GM23338 (cell line): ENCODE results near the gene NEU3. TPM values are rescaled to one million over a fixed set of nuclear protein-coding genes. Genes with fewer than 3 reads are reported as not detected.

Experiments
- ATAC-seq: fragments of 200-7000 bp; cut with Tn5 transposase; 3 replicates; pipeline ENCODE4 v1.9.1; 2020
- DNase-seq: peaks from one replicate; pipeline ENCODE4 v3.0.0-alpha.2; 2015; ENCODE audit warnings: low spot score
- H2AFZ ChIP-seq: fragments of 200-600 bp; sonication (generic); 2 replicates; pipeline ENCODE4 v1.8.0; 2016; ENCODE audit warnings: antibody characterized with exemption, mild to moderate bottlenecking, moderate library complexity
- H3F3A ChIP-seq: fragments of 200-600 bp; sonication (generic); replicated peaks from 2 replicates; pipeline ENCODE4 v1.8.0; 2017; ENCODE audit warnings: antibody characterized with exemption, mixed run types, low read depth
- H3K27ac ChIP-seq: fragments of 200-600 bp; sonication (generic); 2 replicates; pipeline ENCODE4 v1.6.1; 2016; ENCODE audit warnings: low read depth
- H3K27me3 ChIP-seq: fragments of 200-600 bp; sonication (generic); 2 replicates; pipeline ENCODE4 v1.8.0; 2016; ENCODE audit warnings: mild to moderate bottlenecking, mixed run types, moderate library complexity; ENCODE audit not compliant: insufficient read depth
- H3K36me3 ChIP-seq: fragments of 200-600 bp; sonication (generic); 2 replicates; pipeline ENCODE4 v1.8.0; 2016; ENCODE audit warnings: mild to moderate bottlenecking; ENCODE audit not compliant: insufficient read depth
- H3K4me1 ChIP-seq: fragments of 200-600 bp; sonication (generic); 2 replicates; pipeline ENCODE4 v1.8.0; 2016; ENCODE audit warnings: mild to moderate bottlenecking, moderate library complexity; ENCODE audit not compliant: insufficient read depth
- H3K4me2 ChIP-seq: fragments of 200-600 bp; sonication (generic); 2 replicates; pipeline ENCODE4 v1.7.1; 2017; ENCODE audit warnings: mixed run types
- H3K4me3 ChIP-seq: fragments of 200-600 bp; sonication (generic); 2 replicates; pipeline ENCODE4 v1.6.1; 2016; ENCODE audit warnings: mixed run types
- H3K79me2 ChIP-seq: fragments of 200-600 bp; sonication (generic); replicated peaks from 2 replicates; pipeline ENCODE4 v1.8.0; 2017; ENCODE audit warnings: mild to moderate bottlenecking; ENCODE audit not compliant: insufficient read depth
- H3K9me2 ChIP-seq: fragments of 200-600 bp; sonication (generic); 2 replicates; pipeline ENCODE4 v1.8.0; 2017; ENCODE audit not compliant: insufficient read depth
- H4K20me1 ChIP-seq: fragments of 200-600 bp; sonication (generic); replicated peaks from 2 replicates; pipeline ENCODE4 v1.8.0; 2017; ENCODE audit warnings: mild to moderate bottlenecking; ENCODE audit not compliant: insufficient read depth
- H3K27ac Mint-ChIP-seq: 2 replicates; pipeline ENCODE4 v1.8.0; 2020; ENCODE audit warnings: inconsistent platforms, mild to moderate bottlenecking, moderate library complexity, mixed read lengths
- H3K27me3 Mint-ChIP-seq: 3 replicates; pipeline ENCODE4 v1.8.0; 2022; ENCODE audit warnings: low read depth, mild to moderate bottlenecking, moderate library complexity, mixed read lengths, inconsistent platforms; ENCODE audit not compliant: insufficient read depth, poor library complexity
- H3K36me3 Mint-ChIP-seq: 3 replicates; pipeline ENCODE4 v1.8.0; 2021; ENCODE audit warnings: low read depth, mild to moderate bottlenecking, inconsistent platforms, moderate library complexity, mixed read lengths
- H3K4me1 Mint-ChIP-seq: 3 replicates; pipeline ENCODE4 v1.8.0; 2020; ENCODE audit warnings: mild to moderate bottlenecking, inconsistent platforms, mixed read lengths
- H3K4me3 Mint-ChIP-seq: 3 replicates; pipeline ENCODE4 v1.8.0; 2021; ENCODE audit warnings: moderate library complexity, mild to moderate bottlenecking, inconsistent platforms, mixed read lengths
- H3K9me3 Mint-ChIP-seq: 3 replicates; pipeline ENCODE4 v1.8.0; 2020; ENCODE audit warnings: moderate library complexity, mild to moderate bottlenecking, inconsistent platforms, mixed read lengths
- CREB1 ChIP-seq: fragments of 250-450 bp; sonication (Bioruptor Pico); IDR thresholded peaks from 2 replicates; pipeline ENCODE4 v1.5.0; 2020; ENCODE audit warnings: low read depth, mild to moderate bottlenecking, moderate library complexity
- EZH2phosphoT487 ChIP-seq: fragments of 200-600 bp; sonication (generic); IDR thresholded peaks from one replicate; pipeline ENCODE4 v1.8.1; 2018; ENCODE audit warnings: antibody characterized with exemption; ENCODE audit not compliant: unreplicated experiment
- JUNB ChIP-seq: IDR thresholded peaks from one replicate; pipeline ENCODE4 v1.6.1; 2016; ENCODE audit warnings: antibody characterized with exemption; ENCODE audit not compliant: unreplicated experiment
- NANOG ChIP-seq: IDR thresholded peaks from 2 replicates; pipeline ENCODE4 v1.6.1; 2016; ENCODE audit warnings: antibody characterized with exemption, borderline replicate concordance
- POLR2AphosphoS5 ChIP-seq: IDR thresholded peaks from 2 replicates; pipeline ENCODE4 v1.6.1; 2016; ENCODE audit warnings: antibody characterized with exemption, low read depth
- ZNF114 ChIP-seq: fragments of 250-450 bp; sonication (Bioruptor Pico); IDR thresholded peaks from 2 replicates; pipeline ENCODE4 v1.5.0; 2020; ENCODE audit warnings: mild to moderate bottlenecking, moderate library complexity
- ZNF331 ChIP-seq: fragments of 250-450 bp; sonication (Bioruptor Pico); IDR thresholded peaks from 2 replicates; pipeline ENCODE4 v1.5.0; 2020; ENCODE audit warnings: low read depth, mild to moderate bottlenecking, moderate library complexity
- polyA plus RNA-seq: library from polyadenylated mRNA; unstranded; fragments of >200 nt; fragmentation: Nextera tagmentation; extraction: Ambion mirVana; gene quantifications from 2 replicates; pipeline ENCODE4 v1.2.1, GENCODE V29; 2016
- total RNA-seq: library from RNA; depleted of rRNA; stranded (reverse); fragments of >200 nt; shearing (Covaris generic); gene quantifications from 2 replicates; pipeline ENCODE4 v1.2.3, GENCODE V29; 2014
- TF ChIP-seq, protein P1 (sequence below): IDR thresholded peaks from 2 replicates; pipeline ENCODE4 v1.6.1; 2016; ENCODE audit warnings: antibody characterized with exemption
- TF ChIP-seq, protein P2 (sequence below), 2 experiments: fragments of 200-600 bp in 1 of 2; sonication (generic) in 1 of 2; conservative IDR thresholded peaks; 2 replicates each; pipeline versions ENCODE4 v1.5.1 to v1.6.1; 2016 to 2017; ENCODE audit warnings: antibody characterized with exemption in 2 of 2, low read depth in 2 of 2, mild to moderate bottlenecking in 2 of 2, moderate library complexity in 1 of 2
- TF ChIP-seq, protein P3 (sequence below): IDR thresholded peaks from one replicate; pipeline ENCODE4 v1.6.1; 2018; ENCODE audit warnings: antibody characterized with exemption; ENCODE audit not compliant: unreplicated experiment

Gene NEU3
- total and polyA plus RNA-seq, 2 experiments from 2014 or later: 2.8 to 25.9 TPM

DNA sequence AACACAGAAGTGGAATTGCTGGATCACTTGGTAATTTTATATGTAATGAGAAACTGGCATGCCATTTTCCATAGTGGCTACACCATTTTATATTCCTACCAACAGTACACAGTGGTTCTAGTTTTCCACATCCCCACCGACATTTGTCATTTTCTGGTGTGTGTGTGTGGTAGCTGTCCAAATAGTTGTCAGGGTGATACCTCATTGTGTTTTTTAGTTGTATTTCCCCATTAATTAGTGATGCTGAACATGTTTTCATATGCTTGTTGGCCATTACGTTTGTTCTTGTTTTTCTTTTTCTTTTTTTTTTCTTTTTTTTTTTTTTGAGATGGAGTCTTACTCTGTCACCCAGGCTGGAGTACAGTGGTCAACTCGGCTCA, 12.2 kb downstream of the NEU3 start:
- ATAC-seq: no peak

More for the DNA sequence above, 12.2 kb downstream of the NEU3 start:
- DNase-seq: no peak
- no peak overlapping the region for H3K4me2 ChIP-seq
- Mint-ChIP-seq H3K9me3 (no peaks in the 10 kb centered on the region), H3K27ac (no peak overlapping the region), H3K36me3 (peaks cover 12% of the 10 kb centered on the region), H3K4me1 (no peaks in the 10 kb centered on the region), H3K27me3 (peaks cover 2% of the 10 kb centered on the region), H3K4me3 (no peak overlapping the region)
- H3F3A ChIP-seq: no peaks in the 10 kb centered on the region
- no peak overlapping the region for H3K27ac ChIP-seq
- TF ChIP-seq, protein P1, sequence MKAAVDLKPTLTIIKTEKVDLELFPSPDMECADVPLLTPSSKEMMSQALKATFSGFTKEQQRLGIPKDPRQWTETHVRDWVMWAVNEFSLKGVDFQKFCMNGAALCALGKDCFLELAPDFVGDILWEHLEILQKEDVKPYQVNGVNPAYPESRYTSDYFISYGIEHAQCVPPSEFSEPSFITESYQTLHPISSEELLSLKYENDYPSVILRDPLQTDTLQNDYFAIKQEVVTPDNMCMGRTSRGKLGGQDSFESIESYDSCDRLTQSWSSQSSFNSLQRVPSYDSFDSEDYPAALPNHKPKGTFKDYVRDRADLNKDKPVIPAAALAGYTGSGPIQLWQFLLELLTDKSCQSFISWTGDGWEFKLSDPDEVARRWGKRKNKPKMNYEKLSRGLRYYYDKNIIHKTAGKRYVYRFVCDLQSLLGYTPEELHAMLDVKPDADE: no peak
- TF ChIP-seq CREB1 (no peak), ZNF331 (CRISPR knock-in tag) (no peak), NANOG (no peak), JUNB (no peak), ZNF114 (CRISPR knock-in tag) (no peak), EZH2phosphoT487 (no peak), POLR2AphosphoS5 (no peak)
- TF ChIP-seq, protein P2, sequence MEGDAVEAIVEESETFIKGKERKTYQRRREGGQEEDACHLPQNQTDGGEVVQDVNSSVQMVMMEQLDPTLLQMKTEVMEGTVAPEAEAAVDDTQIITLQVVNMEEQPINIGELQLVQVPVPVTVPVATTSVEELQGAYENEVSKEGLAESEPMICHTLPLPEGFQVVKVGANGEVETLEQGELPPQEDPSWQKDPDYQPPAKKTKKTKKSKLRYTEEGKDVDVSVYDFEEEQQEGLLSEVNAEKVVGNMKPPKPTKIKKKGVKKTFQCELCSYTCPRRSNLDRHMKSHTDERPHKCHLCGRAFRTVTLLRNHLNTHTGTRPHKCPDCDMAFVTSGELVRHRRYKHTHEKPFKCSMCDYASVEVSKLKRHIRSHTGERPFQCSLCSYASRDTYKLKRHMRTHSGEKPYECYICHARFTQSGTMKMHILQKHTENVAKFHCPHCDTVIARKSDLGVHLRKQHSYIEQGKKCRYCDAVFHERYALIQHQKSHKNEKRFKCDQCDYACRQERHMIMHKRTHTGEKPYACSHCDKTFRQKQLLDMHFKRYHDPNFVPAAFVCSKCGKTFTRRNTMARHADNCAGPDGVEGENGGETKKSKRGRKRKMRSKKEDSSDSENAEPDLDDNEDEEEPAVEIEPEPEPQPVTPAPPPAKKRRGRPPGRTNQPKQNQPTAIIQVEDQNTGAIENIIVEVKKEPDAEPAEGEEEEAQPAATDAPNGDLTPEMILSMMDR (conservative IDR thresholded peaks at IDR 0.05; ENCODE audit: low read depth in 2 of 2): no peak
- TF ChIP-seq, protein P3, sequence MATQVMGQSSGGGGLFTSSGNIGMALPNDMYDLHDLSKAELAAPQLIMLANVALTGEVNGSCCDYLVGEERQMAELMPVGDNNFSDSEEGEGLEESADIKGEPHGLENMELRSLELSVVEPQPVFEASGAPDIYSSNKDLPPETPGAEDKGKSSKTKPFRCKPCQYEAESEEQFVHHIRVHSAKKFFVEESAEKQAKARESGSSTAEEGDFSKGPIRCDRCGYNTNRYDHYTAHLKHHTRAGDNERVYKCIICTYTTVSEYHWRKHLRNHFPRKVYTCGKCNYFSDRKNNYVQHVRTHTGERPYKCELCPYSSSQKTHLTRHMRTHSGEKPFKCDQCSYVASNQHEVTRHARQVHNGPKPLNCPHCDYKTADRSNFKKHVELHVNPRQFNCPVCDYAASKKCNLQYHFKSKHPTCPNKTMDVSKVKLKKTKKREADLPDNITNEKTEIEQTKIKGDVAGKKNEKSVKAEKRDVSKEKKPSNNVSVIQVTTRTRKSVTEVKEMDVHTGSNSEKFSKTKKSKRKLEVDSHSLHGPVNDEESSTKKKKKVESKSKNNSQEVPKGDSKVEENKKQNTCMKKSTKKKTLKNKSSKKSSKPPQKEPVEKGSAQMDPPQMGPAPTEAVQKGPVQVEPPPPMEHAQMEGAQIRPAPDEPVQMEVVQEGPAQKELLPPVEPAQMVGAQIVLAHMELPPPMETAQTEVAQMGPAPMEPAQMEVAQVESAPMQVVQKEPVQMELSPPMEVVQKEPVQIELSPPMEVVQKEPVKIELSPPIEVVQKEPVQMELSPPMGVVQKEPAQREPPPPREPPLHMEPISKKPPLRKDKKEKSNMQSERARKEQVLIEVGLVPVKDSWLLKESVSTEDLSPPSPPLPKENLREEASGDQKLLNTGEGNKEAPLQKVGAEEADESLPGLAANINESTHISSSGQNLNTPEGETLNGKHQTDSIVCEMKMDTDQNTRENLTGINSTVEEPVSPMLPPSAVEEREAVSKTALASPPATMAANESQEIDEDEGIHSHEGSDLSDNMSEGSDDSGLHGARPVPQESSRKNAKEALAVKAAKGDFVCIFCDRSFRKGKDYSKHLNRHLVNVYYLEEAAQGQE: no peak
- H3K27me3 ChIP-seq: no peaks in the 10 kb centered on the region
- H4K20me1 ChIP-seq: peaks cover 4% of the 10 kb centered on the region
- no peaks in the 10 kb centered on the region for H3K79me2 ChIP-seq
- H3K4me1 ChIP-seq: no peaks in the 10 kb centered on the region
- no peaks in the 10 kb centered on the region for H3K9me2 ChIP-seq
- no peak overlapping the region for H3K4me3 ChIP-seq
- H2AFZ ChIP-seq: no peak overlapping the region
- H3K36me3 ChIP-seq: peaks cover 6% of the 10 kb centered on the region; the same call in 1 of the 2 replicates
